Spleen (tissue), 11 donors: ENCODE results near the gene ASIC4. TPM values are rescaled to one million over a fixed set of nuclear protein-coding genes. Genes with fewer than 3 reads are reported as not detected.

Experiments
- DNase-seq: peaks from one replicate; pipeline ENCODE4 v3.0.0-alpha.2; 2020
- H3K27ac ChIP-seq, 8 donors: fragments of 200-600 bp; sonication (generic) in 7 of 8; 1 replicate in 4 of 8; 2 replicates in 4 of 8; pipeline versions ENCODE4 v1.5.0 to v1.8.0; 2016 to 2021; ENCODE audit warnings: inconsistent platforms in 4 of 8, mild to moderate bottlenecking in 4 of 8, moderate library complexity in 1 of 8
- H3K27me3 ChIP-seq, 7 donors: fragments of 200-600 bp; sonication (generic) in 6 of 7; replicated peaks in 1 of 7; 1 replicate in 4 of 7; 2 replicates in 3 of 7; pipeline versions ENCODE4 v1.5.0 to v1.8.0; 2016 to 2021; ENCODE audit warnings: inconsistent platforms in 3 of 7, mild to moderate bottlenecking in 1 of 7
- H3K36me3 ChIP-seq, 6 donors: fragments of 200-600 bp; sonication (generic) in 5 of 6; 1 replicate in 4 of 6; 2 replicates in 2 of 6; pipeline versions ENCODE4 v1.5.0 to v1.8.0; 2016 to 2021; ENCODE audit warnings: inconsistent platforms in 2 of 6
- H3K4me1 ChIP-seq, 6 donors: fragments of 200-600 bp; sonication (generic) in 5 of 6; 1 replicate in 3 of 6; 2 replicates in 3 of 6; pipeline versions ENCODE4 v1.5.0 to v1.8.0; 2016 to 2021; ENCODE audit warnings: inconsistent platforms in 3 of 6
- H3K4me3 ChIP-seq, 8 donors: fragments of 200-600 bp; sonication (generic) in 7 of 8; 1 replicate in 4 of 8; 2 replicates in 4 of 8; pipeline versions ENCODE4 v1.5.0 to v1.8.0; 2016 to 2021; ENCODE audit warnings: inconsistent platforms in 4 of 8, mild to moderate bottlenecking in 4 of 8, moderate library complexity in 2 of 8
- H3K9me3 ChIP-seq, 8 donors: fragments of 200-600 bp; sonication (generic) in 7 of 8; 1 replicate in 4 of 8; 2 replicates in 4 of 8; pipeline versions ENCODE4 v1.5.0 to v1.8.0; 2016 to 2021; ENCODE audit warnings: inconsistent platforms in 4 of 8
- POLR2A ChIP-seq, 3 donors: fragments of 450-650 bp; IDR thresholded peaks; one replicate each; pipeline ENCODE4 v1.5.1; 2017; ENCODE audit warnings: antibody characterized with exemption in 3 of 3, mild to moderate bottlenecking in 1 of 3
- POLR2AphosphoS5 ChIP-seq, 3 donors: sonication (generic); formaldehyde crosslinking; IDR thresholded peaks; one replicate each; pipeline ENCODE4 v1.5.1; 2017; ENCODE audit warnings: antibody characterized with exemption in 3 of 3
- WGBS, 5 donors: extraction: QIAGEN DNeasy Blood & Tissue Kit in 3 of 5; methylation state at CpG; one replicate each; pipeline versions ENCODE4 v1.1.5 to v1.1.7; 2013 to 2018; 5-methylcytosine and 5-hydroxymethylcytosine counted together
- intact Hi-C: fragments of 100-400 bp; cut with DNase I; formaldehyde crosslinking; loops from one replicate; pipeline ENCODE4 v1.15.0; 2023; ENCODE audit warnings: low total_unique reads
- polyA plus RNA-seq, 3 donors: library from polyadenylated mRNA; stranded (reverse); fragments of 200-250 nt; gene quantifications; one replicate each; pipeline ENCODE4 v1.2.1, GENCODE V29; 2013
- total RNA-seq, 7 donors: library from RNA; depleted of rRNA in 3 of 7; stranded (reverse); fragments of >200 nt in 3 of 7; fragmentation: NEBNext Ultra II Directional in 4 of 7; extraction: Animal tissue kit (Norgen Biotek cat#: 25700) in 4 of 7; gene quantifications; one replicate each; pipeline versions ENCODE4 v1.1.0 to v1.2.1, GENCODE V29; 2016 to 2021
- TF ChIP-seq, protein P1 (sequence below), 11 experiments: fragments of 200-600 bp in 7 of 11; fragments of 450-650 bp in 4 of 11; sonication (generic) in 4 of 11; IDR thresholded peaks in 8 of 11; conservative IDR thresholded peaks in 3 of 11; 1 replicate in 7 of 11; 2 replicates in 4 of 11; pipeline versions ENCODE4 v1.4.0 to v1.8.0; 2016 to 2021; ENCODE audit warnings: antibody characterized with exemption in 11 of 11, inconsistent platforms in 4 of 11, mild to moderate bottlenecking in 1 of 11
- donor health status: healthy with polysubstance abuse.
- donor health status: DM: no; HTN: no; CAD: no; lungs with moderate emphysema.
- donor health status: DM: no; HTN: no; CAD: no.
- donor health status: Bipolar disorder and iron deficiency.
- donor health status: healthy.
- donor health status: DM: no; HTN: no; CAD: no.
- donor health status: DM: yes; HTN: yes; CAD: no.

ASIC4 gene
- total and polyA plus RNA-seq, 10 donors: 0.04 to 0.32 (median 0.05) TPM; not detected in 6

GRCh38 chr2:219499058-219499307 lies 15.3 kb upstream of the ASIC4 start:
- Histone ChIP-seq H3K27ac (peak overlapping the region; percentile 79 to 96 (median 93)), H3K4me1 (peaks cover 19 to 49% (median 32%) of the 10 kb centered on the region in 6 donors), H3K36me3 (peaks cover 0 to 31% (median 15%) of the 10 kb centered on the region in 6 donors), H3K4me3 (peak overlapping the region; percentile 71 to 94 (median 80)), H3K9me3 (no peaks in the 10 kb centered on the region), H3K27me3 (peaks cover 8 to 42% (median 38%) of the 10 kb centered on the region in 7 donors)
- TF ChIP-seq POLR2AphosphoS5 (IDR thresholded peaks at IDR 0.05) (no peak), POLR2A (IDR thresholded peaks at IDR 0.05) (no peak)
- TF ChIP-seq, protein P1, sequence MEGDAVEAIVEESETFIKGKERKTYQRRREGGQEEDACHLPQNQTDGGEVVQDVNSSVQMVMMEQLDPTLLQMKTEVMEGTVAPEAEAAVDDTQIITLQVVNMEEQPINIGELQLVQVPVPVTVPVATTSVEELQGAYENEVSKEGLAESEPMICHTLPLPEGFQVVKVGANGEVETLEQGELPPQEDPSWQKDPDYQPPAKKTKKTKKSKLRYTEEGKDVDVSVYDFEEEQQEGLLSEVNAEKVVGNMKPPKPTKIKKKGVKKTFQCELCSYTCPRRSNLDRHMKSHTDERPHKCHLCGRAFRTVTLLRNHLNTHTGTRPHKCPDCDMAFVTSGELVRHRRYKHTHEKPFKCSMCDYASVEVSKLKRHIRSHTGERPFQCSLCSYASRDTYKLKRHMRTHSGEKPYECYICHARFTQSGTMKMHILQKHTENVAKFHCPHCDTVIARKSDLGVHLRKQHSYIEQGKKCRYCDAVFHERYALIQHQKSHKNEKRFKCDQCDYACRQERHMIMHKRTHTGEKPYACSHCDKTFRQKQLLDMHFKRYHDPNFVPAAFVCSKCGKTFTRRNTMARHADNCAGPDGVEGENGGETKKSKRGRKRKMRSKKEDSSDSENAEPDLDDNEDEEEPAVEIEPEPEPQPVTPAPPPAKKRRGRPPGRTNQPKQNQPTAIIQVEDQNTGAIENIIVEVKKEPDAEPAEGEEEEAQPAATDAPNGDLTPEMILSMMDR (IDR thresholded peaks at IDR 0.05 in 8 of 11, conservative IDR thresholded peaks at IDR 0.05 in 3 of 11): no peak
- no peak for DNase-seq
- 0 to 3% (median 0%) methylated on average over 3 of the region's 3 CpGs for WGBS, 5 donors
- intact Hi-C loops: no loop called here

DNA sequence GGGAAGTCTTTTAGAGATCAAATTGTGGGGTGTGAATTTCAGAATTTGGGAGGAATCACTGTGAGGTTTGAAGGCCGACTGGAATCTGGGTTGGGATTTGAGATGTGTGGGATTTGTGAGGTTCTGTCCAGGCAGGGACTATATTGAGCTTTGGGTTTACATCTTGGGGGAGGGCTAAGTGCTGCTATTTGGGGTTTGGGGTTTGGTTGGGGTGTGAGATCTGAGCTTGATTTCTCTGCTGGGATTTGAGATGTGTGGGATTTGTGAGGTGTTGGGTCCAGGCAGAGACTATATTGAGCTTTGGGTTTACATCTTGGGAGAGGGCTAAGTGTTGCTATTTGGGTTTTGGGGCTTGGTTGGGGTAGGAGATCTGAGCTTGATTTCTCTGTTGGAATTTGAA lies 14.7 kb upstream of the ASIC4 start:
- H3K27ac ChIP-seq: peak overlapping the region in 1 of 8 donors; percentile 94
- peaks cover 0 to 37% (median 21%) of the 10 kb centered on the region in 6 donors for H3K36me3 ChIP-seq
- H3K4me1 ChIP-seq: peaks cover 19 to 49% (median 32%) of the 10 kb centered on the region in 6 donors
- intact Hi-C loops: no loop called here
- 70 to 86% (median 85%) methylated on average over 1 of the region's 1 CpG for WGBS, 5 donors
- peak overlapping the region in 6 of 8 donors; percentile 76 to 94 (median 81) for H3K4me3 ChIP-seq
- no peaks in the 10 kb centered on the region for H3K9me3 ChIP-seq
- TF ChIP-seq POLR2A (IDR thresholded peaks at IDR 0.05) (no peak), POLR2AphosphoS5 (IDR thresholded peaks at IDR 0.05) (no peak)
- TF ChIP-seq, protein P1 (IDR thresholded peaks at IDR 0.05 in 8 of 11, conservative IDR thresholded peaks at IDR 0.05 in 3 of 11): no peak
- peaks cover 8 to 37% (median 33%) of the 10 kb centered on the region in 7 donors for H3K27me3 ChIP-seq
- DNase-seq: no peak

DNA sequence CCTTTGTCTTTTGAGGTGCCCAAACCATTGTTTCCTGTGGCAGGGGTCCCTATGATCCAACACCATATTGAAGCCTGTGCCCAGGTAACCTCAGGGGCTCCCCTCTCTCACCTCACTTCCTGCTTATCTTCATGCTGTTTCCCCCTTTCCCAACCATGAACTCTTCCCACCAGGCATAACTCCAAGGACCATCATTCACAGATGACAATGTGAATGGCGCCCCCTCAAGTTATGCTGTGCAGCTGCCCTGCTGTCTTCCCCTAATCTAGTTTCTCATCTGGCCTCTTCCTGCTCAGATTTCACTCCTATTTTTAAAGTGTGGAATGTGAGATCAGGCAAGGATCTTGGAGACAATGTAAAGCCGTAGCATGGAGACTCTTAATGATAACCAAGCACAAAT lies 14.1 kb upstream of the ASIC4 start:
- TF ChIP-seq POLR2A (IDR thresholded peaks at IDR 0.05) (no peak), POLR2AphosphoS5 (IDR thresholded peaks at IDR 0.05) (no peak)
- TF ChIP-seq, protein P1 (IDR thresholded peaks at IDR 0.05 in 8 of 11, conservative IDR thresholded peaks at IDR 0.05 in 3 of 11): no peak
- peaks cover 8 to 31% (median 27%) of the 10 kb centered on the region in 7 donors for H3K27me3 ChIP-seq
- H3K4me3 ChIP-seq: peak overlapping the region in 2 of 8 donors; percentile 78 to 94
- intact Hi-C loops: no loop called here
- WGBS, 5 donors: 82 to 95% (median 93%) methylated on average over 2 of the region's 2 CpGs
- DNase-seq: no peak
- H3K4me1 ChIP-seq: peaks cover 19 to 48% (median 32%) of the 10 kb centered on the region in 6 donors
- no peak overlapping the region for H3K27ac ChIP-seq
- peaks cover 0 to 43% (median 27%) of the 10 kb centered on the region in 6 donors for H3K36me3 ChIP-seq
- H3K9me3 ChIP-seq: no peaks in the 10 kb centered on the region

DNA sequence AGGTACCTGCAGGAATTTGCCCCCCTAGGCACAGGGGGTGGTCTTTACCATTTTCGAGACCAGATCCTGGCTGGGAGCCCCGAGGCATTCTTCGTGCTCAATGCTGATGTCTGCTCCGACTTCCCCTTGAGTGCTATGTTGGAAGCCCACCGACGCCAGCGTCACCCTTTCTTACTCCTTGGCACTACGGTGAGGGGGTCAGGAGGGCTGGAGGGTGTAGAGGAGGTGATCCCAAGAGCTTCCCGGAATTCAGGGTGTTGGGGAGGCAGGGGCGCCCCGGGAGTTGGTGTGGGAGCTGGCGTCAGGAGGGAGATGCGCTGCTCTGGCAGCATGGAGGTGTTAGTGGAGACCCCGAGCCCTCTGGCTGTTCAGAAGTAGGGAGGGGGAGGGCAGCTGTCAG lies 12.4 kb upstream of the ASIC4 start:
- Histone ChIP-seq H3K27ac (no peak overlapping the region), H3K9me3 (no peaks in the 10 kb centered on the region), H3K36me3 (peaks cover 0 to 60% (median 44%) of the 10 kb centered on the region in 6 donors), H3K4me1 (peaks cover 15 to 33% (median 27%) of the 10 kb centered on the region in 6 donors), H3K27me3 (peaks cover 0 to 14% (median 10%) of the 10 kb centered on the region in 7 donors), H3K4me3 (no peak overlapping the region)
- intact Hi-C loops: no loop called here
- TF ChIP-seq POLR2AphosphoS5 (IDR thresholded peaks at IDR 0.05): no peak
- no peak for TF ChIP-seq POLR2A (IDR thresholded peaks at IDR 0.05)
- TF ChIP-seq, protein P1 (IDR thresholded peaks at IDR 0.05 in 8 of 11, conservative IDR thresholded peaks at IDR 0.05 in 3 of 11): no peak
- DNase-seq: no peak
- WGBS, 5 donors: 92 to 97% (median 96%) methylated on average over 13 to 14 of the region's 14 CpGs
